Suprapubic skin (tissue), 4 donors: ENCODE measurements around the gene HDDC3. TPM values are rescaled to one million over a fixed set of nuclear protein-coding genes. Genes with fewer than 3 reads are reported as not detected.

Experiments
- DNase-seq, 2 donors: peaks; one replicate each; pipeline ENCODE4 v3.0.0-alpha.2; 2019; ENCODE audit warnings: low spot score in 2 of 2
- H3K27ac ChIP-seq: fragments of 200-600 bp; sonication (generic); one replicate; pipeline ENCODE4 v1.5.1; 2019
- H3K27me3 ChIP-seq: fragments of 200-600 bp; sonication (generic); one replicate; pipeline ENCODE4 v1.5.1; 2019
- H3K36me3 ChIP-seq: fragments of 200-600 bp; sonication (generic); one replicate; pipeline ENCODE4 v1.5.1; 2019
- H3K4me1 ChIP-seq: fragments of 200-600 bp; sonication (generic); one replicate; pipeline ENCODE4 v1.5.1; 2019
- H3K4me3 ChIP-seq: fragments of 200-600 bp; sonication (generic); one replicate; pipeline ENCODE4 v1.5.1; 2019; ENCODE audit warnings: mild to moderate bottlenecking
- H3K9me3 ChIP-seq: fragments of 200-600 bp; sonication (generic); one replicate; pipeline ENCODE4 v1.5.1; 2019
- CTCF ChIP-seq, 2 donors: fragments of 200-600 bp in 1 of 2; fragments of 450-650 bp in 1 of 2; sonication (generic) in 1 of 2; IDR thresholded peaks; one replicate each; pipeline ENCODE4 v1.5.1; 2016 to 2019; ENCODE audit warnings: antibody characterized with exemption in 2 of 2, mild to moderate bottlenecking in 1 of 2, moderate library complexity in 1 of 2
- EP300 ChIP-seq: sonication (generic); formaldehyde crosslinking; IDR thresholded peaks from one replicate; pipeline ENCODE4 v1.6.1; 2017; ENCODE audit warnings: antibody characterized with exemption
- POLR2A ChIP-seq, 2 donors: fragments of 450-650 bp; IDR thresholded peaks; one replicate each; pipeline ENCODE4 v1.6.1; 2017; ENCODE audit warnings: antibody characterized with exemption in 2 of 2, mild to moderate bottlenecking in 2 of 2, moderate library complexity in 2 of 2
- POLR2AphosphoS5 ChIP-seq, 3 donors: sonication (generic); formaldehyde crosslinking; IDR thresholded peaks; one replicate each; pipeline ENCODE4 v1.6.1; 2017; ENCODE audit warnings: antibody characterized with exemption in 3 of 3
- WGBS: methylation state at CpG from one replicate; pipeline ENCODE4 v1.1.5; 2018; 5-methylcytosine and 5-hydroxymethylcytosine counted together
- total RNA-seq, 4 donors: library from RNA; depleted of rRNA; stranded (reverse); fragments of >200 nt; gene quantifications; one replicate each; pipeline ENCODE4 v1.1.0, GENCODE V29; 2016

Gene HDDC3
- total RNA-seq, 4 donors from 2014 or later: 13.5 to 119 (median 17.0) TPM

GRCh38 chr15:90934949-90935751 lies 2.8 kb upstream of the HDDC3 start, which contains the start of gene UNC45A:
Gene UNC45A (plus strand): TSS chr15:90935285. CDS start chr15:90935325, 40 bp downstream.
- Histone ChIP-seq H3K4me3 (peak within 1 kb of the TSS; percentile 85), H3K4me1 (peaks cover 61% of the 10 kb centered on the region), H3K9me3 (no peaks in the 10 kb centered on the region), H3K27me3 (no peaks in the 10 kb centered on the region), H3K27ac (peak within 1 kb of the TSS; percentile 86), H3K36me3 (peaks cover 20% of the 10 kb centered on the region)
- peak in 1 of 2 donors; percentile 16 for TF ChIP-seq POLR2A (IDR thresholded peaks at IDR 0.05)
- TF ChIP-seq EP300: no peak
- WGBS: 0% methylated on average over 13 of the region's 65 CpGs
- peak; percentile 93 for DNase-seq

- Histone ChIP-seq H3K4me3 (peak overlapping the region; percentile 85), H3K27me3 (no peaks in the 10 kb centered on the region), H3K36me3 (peaks cover 12% of the 10 kb centered on the region), H3K9me3 (no peaks in the 10 kb centered on the region), H3K27ac (peak overlapping the region; percentile 86), H3K4me1 (peaks cover 67% of the 10 kb centered on the region)
- under 1% methylated on average over 15 of the region's 19 CpGs for WGBS
- DNase-seq: peak in 1 of 2 donors; percentile 90
- TF ChIP-seq CTCF (IDR thresholded peaks at IDR 0.05): peak; percentile 80 to 95
- no peak for TF ChIP-seq EP300
Measured at GRCh38 chr15:90934256-90934948, 2.1 kb upstream of the HDDC3 start.

- WGBS: 79% methylated on average over 1 of the region's 1 CpG
- peaks cover 72% of the 10 kb centered on the region for H3K4me1 ChIP-seq
- no peaks in the 10 kb centered on the region for H3K27me3 ChIP-seq
- no peak overlapping the region for H3K4me3 ChIP-seq
- H3K9me3 ChIP-seq: no peaks in the 10 kb centered on the region
- no peak for TF ChIP-seq EP300
- no peak for TF ChIP-seq POLR2AphosphoS5 (IDR thresholded peaks at IDR 0.05)
- TF ChIP-seq CTCF (IDR thresholded peaks at IDR 0.05): no peak
- TF ChIP-seq POLR2A (IDR thresholded peaks at IDR 0.05): no peak
- DNase-seq: no peak
- no peak overlapping the region for H3K27ac ChIP-seq
- H3K36me3 ChIP-seq: peaks cover 5% of the 10 kb centered on the region
Measured at GRCh38 chr15:90933301-90933700, 952 bp upstream of the HDDC3 start.

- no peaks in the 10 kb centered on the region for H3K27me3 ChIP-seq
- TF ChIP-seq POLR2AphosphoS5 (IDR thresholded peaks at IDR 0.05) (no peak), POLR2A (IDR thresholded peaks at IDR 0.05) (no peak), EP300 (no peak), CTCF (IDR thresholded peaks at IDR 0.05) (no peak)
- 16% methylated on average over 4 of the region's 5 CpGs for WGBS
- no peak for DNase-seq
- H3K4me3 ChIP-seq: peak overlapping the region; percentile 64
- peaks cover 72% of the 10 kb centered on the region for H3K4me1 ChIP-seq
- H3K27ac ChIP-seq: peak overlapping the region; percentile 82
- H3K36me3 ChIP-seq: peaks cover 5% of the 10 kb centered on the region
- no peaks in the 10 kb centered on the region for H3K9me3 ChIP-seq
Measured at GRCh38 chr15:90932660-90932991, 277 bp upstream of the HDDC3 start.

GRCh38 chr15:90931575-90931827 lies 848 bp downstream of the HDDC3 start:
- 15% methylated on average over 6 of the region's 6 CpGs for WGBS
- DNase-seq: no peak
- Histone ChIP-seq H3K9me3 (no peaks in the 10 kb centered on the region), H3K4me3 (peak overlapping the region; percentile 64), H3K36me3 (no peaks in the 10 kb centered on the region), H3K27me3 (no peaks in the 10 kb centered on the region), H3K4me1 (peaks cover 64% of the 10 kb centered on the region), H3K27ac (peak overlapping the region; percentile 82)
- TF ChIP-seq CTCF (IDR thresholded peaks at IDR 0.05) (no peak), EP300 (no peak), POLR2A (IDR thresholded peaks at IDR 0.05) (no peak), POLR2AphosphoS5 (IDR thresholded peaks at IDR 0.05) (no peak)
